HG03175 (cell line): ENCODE data around the gene ANKRD44.

Experiments used
- ATAC-seq: cut with Tn5 transposase; IDR thresholded peaks from one replicate; pipeline ENCODE4 v1.9.1; 2021; ENCODE audit warnings: mild to moderate bottlenecking, moderate library complexity; ENCODE audit not compliant: unreplicated experiment

Gene ANKRD44

GRCh38 chr2:197157879-197158537 is 152.6 kb downstream of the ANKRD44 start:
- no peak for ATAC-seq

- ATAC-seq: no peak
These were observed 153.8 kb downstream of the ANKRD44 start for GRCh38 chr2:197156771-197157170.

- ATAC-seq: peak; percentile 87
These were observed 157.9 kb downstream of the ANKRD44 start for GRCh38 chr2:197152451-197153228.

DNA sequence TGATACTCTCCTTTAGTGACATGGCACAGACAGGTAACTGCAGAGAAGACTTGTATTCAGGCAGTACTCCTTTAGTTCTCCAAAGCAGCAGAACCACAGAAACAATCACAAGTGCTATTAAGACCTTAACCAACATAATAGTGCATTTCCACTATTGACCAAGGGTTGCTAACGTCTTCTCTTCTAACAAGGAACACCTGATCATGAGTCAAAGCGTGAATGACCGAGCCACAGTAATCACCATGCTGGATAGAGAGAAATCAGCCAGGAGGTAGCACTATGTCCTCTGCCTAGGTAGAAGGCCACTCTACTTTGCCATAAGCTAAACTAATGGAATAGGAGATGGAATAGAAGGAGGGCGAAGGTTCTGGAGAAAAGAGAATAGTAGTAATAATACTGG is 161.0 kb downstream of the ANKRD44 start:
- no peak for ATAC-seq

- no peak for ATAC-seq
These were observed 162.2 kb downstream of the ANKRD44 start for GRCh38 chr2:197148401-197148800.

DNA sequence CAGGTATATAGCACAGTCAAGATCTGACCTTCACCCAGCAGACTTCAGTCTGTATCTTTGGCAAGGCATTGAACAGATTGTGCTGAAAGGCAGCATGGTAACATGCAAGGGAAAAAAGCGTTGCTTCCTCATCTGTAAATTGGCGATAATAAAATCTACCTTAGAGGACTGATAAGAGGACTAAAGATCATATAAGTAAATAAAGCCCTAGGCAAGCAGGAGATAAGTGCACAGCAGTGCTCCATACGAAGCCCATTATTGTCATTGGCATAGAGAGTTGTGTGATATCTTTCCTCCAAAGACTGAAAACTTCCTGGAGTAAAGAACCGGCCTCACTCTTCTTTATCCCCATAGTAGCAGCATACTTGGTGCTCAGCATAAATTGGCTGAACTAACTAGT is 162.6 kb downstream of the ANKRD44 start:
- ATAC-seq: no peak

GRCh38 chr2:197146995-197147394 is 163.6 kb downstream of the ANKRD44 start:
- ATAC-seq: no peak

- ATAC-seq: peak; percentile 98
These were observed 165.0 kb downstream of the ANKRD44 start for GRCh38 chr2:197145471-197146056.

DNA sequence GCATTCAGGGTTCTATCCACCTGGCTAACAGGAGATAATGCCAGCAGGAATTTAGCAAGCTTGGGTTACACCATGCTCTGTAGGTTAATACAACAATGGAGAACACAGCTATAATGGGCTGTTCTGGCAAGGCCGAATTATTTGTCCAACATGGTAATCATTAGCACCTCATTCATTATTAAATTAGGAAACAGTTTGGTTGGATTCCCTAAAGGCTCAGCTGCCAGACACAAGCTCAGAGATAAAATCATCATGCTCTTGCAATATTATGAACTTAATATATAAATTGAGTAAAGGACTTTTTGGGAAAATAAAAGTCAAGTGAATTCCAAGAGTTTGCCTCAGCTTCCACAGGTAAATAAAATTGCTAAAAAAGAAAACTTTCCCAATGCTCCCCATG is 166.4 kb downstream of the ANKRD44 start:
- no peak for ATAC-seq

DNA sequence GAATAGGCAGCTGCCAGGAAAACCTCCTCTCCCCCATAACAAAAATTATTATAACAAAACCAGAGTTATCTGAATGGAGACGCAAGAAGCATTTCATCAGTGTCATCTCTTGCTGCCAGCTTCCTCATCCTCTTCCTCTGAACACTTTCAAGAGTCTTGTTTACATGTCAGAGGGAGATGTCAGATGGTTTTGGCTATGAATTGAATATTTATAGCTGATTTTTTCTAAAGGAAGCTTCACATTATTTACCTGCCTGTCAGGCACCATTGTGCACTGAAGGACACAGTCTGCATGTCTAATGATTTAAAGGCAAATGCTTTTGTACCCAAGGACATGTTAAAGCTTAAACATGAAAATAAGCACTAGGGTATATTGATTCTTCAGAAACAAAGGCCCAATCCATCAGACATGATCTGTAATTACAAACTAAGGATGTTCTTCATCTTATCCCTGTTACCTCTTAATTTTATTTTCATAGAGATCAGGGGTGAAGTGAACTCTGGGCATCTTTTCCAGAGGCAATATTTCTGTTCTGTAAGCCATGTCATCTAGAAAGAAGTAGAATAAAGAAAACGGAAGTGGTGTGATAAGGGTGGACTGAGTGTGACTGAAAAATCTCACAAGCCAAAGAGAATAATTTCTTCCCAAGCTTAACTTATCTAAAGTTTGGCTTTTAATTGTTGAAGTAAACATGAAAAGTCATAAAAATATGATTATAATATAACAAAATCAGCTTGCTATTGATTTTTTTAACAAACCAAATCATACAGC is 168.7 kb downstream of the ANKRD44 start:
- no peak for ATAC-seq

DNA sequence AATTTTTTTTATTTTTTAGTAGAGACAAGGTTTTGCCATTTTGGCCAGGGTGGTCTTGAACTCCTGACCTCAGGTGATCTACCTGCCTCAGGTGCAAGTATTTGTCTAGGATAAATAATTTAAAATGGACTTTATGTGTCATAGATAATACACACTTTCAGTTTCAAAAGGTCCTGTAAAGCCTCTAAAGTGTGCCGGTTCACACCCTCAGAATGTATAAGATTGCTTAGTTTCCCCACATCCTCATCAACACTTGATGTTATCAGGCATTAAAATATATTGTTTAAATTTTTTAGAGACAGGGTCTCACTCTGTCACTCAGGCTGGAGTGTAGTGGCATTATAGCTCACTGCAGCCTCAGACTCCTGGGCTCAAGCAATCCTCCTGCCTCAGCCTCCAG is 170.5 kb downstream of the ANKRD44 start:
- peak; percentile 65 for ATAC-seq

GRCh38 chr2:197138506-197138905 is 172.1 kb downstream of the ANKRD44 start:
- ATAC-seq: no peak

- ATAC-seq: no peak
These were observed 172.6 kb downstream of the ANKRD44 start for GRCh38 chr2:197137826-197138477.

DNA sequence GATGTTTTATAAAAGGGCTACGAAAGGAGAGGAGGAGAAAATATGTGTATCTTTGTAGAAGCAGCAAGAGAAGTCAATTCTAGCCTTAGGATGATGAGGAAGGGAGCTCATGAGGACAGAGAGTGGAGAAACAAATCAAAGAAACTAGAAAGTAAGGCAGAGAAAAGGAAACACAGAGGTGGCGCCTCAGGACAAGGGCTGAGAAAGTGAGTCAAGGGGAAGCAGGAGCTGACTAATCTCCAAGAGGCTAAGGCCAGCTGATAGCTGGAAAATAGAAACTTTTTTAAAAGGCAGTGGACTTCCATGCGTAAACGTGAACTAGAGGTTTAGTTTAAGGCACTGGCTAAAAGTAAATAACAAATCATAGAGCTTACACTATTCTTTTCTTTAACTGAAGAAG is 173.3 kb downstream of the ANKRD44 start:
- ATAC-seq: no peak

DNA sequence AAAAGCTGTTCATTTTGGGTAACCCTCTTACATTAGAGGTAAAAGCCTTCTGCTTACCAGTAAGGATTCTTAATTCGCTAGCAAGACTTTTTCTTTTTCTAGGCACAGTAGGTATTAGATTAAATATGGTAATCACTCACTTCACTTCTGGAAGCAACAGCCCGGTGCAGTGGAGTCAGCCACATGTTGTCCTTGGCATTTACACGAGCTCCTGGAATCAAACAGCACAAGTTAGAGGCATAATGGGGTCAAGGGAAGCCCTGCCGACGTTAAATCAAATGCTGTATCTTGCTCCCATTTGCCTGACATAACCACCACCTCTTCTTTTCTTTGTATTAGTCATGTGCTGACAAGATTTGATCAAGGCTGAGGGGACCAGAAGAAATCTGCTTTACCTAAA is 174.1 kb downstream of the ANKRD44 start:
- ATAC-seq: no peak

DNA sequence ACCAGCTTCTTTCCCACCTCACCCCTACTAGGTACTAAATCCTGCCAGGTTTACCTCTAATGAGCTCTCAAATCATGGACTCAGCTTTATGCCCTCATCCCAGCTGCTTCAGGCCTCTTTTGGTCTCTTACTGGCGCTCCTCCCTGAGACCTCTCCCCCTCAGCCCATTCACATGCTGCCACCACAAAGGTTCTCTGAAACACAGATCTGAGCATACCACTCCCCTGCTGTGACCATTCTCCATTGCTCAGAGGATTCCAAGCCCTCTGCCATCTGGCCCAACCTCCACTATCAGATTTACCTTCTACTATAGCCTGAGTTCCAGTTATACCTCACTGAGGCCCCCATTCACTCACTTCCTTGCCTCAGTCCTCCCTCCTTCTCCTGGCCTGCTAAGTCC is 174.8 kb downstream of the ANKRD44 start:
- ATAC-seq: no peak

DNA sequence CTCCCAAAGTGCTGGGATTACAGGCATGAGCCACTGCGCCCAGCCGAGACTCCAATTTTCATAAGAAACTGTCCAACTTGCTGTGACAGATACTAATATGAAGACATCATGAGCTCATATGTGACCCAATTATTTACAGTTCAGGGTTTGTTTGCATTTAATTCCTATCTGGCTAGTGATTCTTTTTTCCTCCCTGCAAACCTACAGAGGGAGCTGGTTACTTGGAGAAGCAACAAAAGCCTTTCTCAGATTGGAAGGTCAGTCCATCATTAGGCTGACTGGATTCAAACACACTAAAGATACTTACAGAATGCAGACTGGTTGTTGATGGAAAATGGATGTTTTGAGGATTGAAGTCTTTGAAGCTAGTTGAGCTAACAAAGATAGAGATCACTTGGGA is 176.4 kb downstream of the ANKRD44 start:
- no peak for ATAC-seq

- ATAC-seq: peak; percentile 70
These were observed 179.1 kb downstream of the ANKRD44 start for GRCh38 chr2:197131558-197131855.

DNA sequence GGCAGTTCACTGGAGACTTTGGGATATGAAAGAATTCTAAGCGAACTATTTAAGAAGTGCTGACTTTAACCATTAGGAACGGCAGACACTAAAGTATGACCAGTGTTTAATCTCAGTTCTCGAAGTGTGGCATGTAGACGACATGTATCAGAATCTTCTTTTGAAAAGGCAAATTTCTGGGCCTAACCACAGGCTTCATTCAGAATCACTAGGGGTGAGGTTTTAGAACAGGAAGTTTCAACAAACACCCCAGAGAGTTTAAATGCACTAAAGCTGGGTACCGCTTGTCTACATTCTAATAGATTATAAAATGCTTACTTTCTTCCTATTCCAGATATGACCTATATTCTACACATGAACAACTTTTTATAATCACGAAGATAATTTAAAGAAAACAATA is 180.3 kb downstream of the ANKRD44 start:
- ATAC-seq: peak; percentile 77

- no peak for ATAC-seq
These were observed 181.7 kb downstream of the ANKRD44 start for GRCh38 chr2:197128897-197129296.

GRCh38 chr2:197128126-197128525 is 182.5 kb downstream of the ANKRD44 start:
- no peak for ATAC-seq
